MCF 10A (cell line): ENCODE results near the gene CYFIP1. TPM values are rescaled to one million over a fixed set of nuclear protein-coding genes. Genes with fewer than 3 reads are reported as not detected.

Experiments
- BruUV-seq: library from RNA; stranded (reverse); fragments of 400-500 nt; replicated peaks from 2 replicates; lab custom pipeline; 2021; lab: Mats Ljungman, UMichigan
- CTCF ChIA-PET: fragments of 300-600 bp; sonication (Branson Sonifier 250); formaldehyde crosslinking; extraction: SDS; loops from one replicate; lab custom pipeline; 2021; ENCODE audit warnings: antibody characterized with exemption, inconsistent platforms; lab: Yijun Ruan, JAX
- POLR2A ChIA-PET: fragments of 300-600, 350-650 bp; sonication (Branson Sonifier 250); formaldehyde crosslinking; extraction: SDS; loops from one replicate; lab custom pipeline; 2020; ENCODE audit warnings: antibody characterized with exemption, inconsistent platforms; lab: Yijun Ruan, JAX
- DNase-seq: peaks from one replicate; pipeline ENCODE4 v3.0.0-alpha.2; 2018; ENCODE audit not compliant: unreplicated experiment
- H3K27ac Mint-ChIP-seq: one replicate; pipeline ENCODE4 v1.8.0; 2022; ENCODE audit warnings: mild to moderate bottlenecking, low read depth, mixed read lengths; ENCODE audit not compliant: unreplicated experiment
- H3K27me3 Mint-ChIP-seq: one replicate; pipeline ENCODE4 v1.8.0; 2022; ENCODE audit warnings: mixed read lengths; ENCODE audit not compliant: insufficient read depth, unreplicated experiment
- H3K36me3 Mint-ChIP-seq: one replicate; pipeline ENCODE4 v1.8.0; 2022; ENCODE audit warnings: mild to moderate bottlenecking, moderate library complexity, mixed read lengths; ENCODE audit not compliant: insufficient read depth, unreplicated experiment
- H3K4me1 Mint-ChIP-seq: one replicate; pipeline ENCODE4 v1.8.0; 2022; ENCODE audit warnings: mixed read lengths; ENCODE audit not compliant: insufficient read depth, unreplicated experiment
- H3K4me3 Mint-ChIP-seq: one replicate; pipeline ENCODE4 v1.8.0; 2022; ENCODE audit warnings: mild to moderate bottlenecking, moderate library complexity, mixed read lengths; ENCODE audit not compliant: unreplicated experiment
- H3K9me3 Mint-ChIP-seq: one replicate; pipeline ENCODE4 v1.8.0; 2022; ENCODE audit warnings: mixed read lengths; ENCODE audit not compliant: unreplicated experiment
- intact Hi-C: fragments of 100-400 bp; cut with micrococcal nuclease; formaldehyde crosslinking; loops from 2 replicates; pipeline ENCODE4 v1.14.1; 2022
- total RNA-seq: library from RNA; stranded (reverse); gene quantifications from 2 replicates; pipeline ENCODE4 v1.2.3, GENCODE V29; 2022
- TF ChIP-seq, protein P1 (sequence below): fragments of 200-600 bp; IDR thresholded peaks from one replicate; pipeline ENCODE4 v1.8.0; 2022; ENCODE audit warnings: antibody characterized with exemption, mild to moderate bottlenecking; ENCODE audit not compliant: unreplicated experiment

The CYFIP1 gene
- total RNA-seq, 1 experiment from 2014 or later = 99.1 TPM

DNA sequence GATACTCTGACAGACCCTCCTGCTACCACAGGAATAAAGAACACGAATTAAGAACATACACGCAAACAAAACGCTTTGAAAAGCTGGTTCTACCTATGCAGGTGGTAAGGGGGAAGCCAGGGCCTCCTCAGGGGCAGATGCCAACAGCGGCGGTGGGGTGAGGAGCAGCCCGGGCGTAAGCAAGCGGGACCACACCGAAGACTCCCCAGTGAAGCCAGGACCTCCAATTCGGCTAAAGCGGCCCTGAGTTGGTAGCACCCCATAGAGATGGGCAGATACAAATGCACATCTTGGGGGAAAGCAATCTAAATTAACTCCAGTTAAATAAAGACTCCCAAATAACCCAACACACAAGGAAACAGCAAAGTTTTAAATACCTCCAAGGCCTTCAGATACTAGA, 109.3 kb downstream of the CYFIP1 start:
- POLR2A ChIA-PET = no interaction called here
- Mint-ChIP-seq H3K27ac (no peak overlapping the region), H3K4me3 (no peak overlapping the region), H3K4me1 (no peaks in the 10 kb centered on the region), H3K36me3 (peaks cover 85% of the 10 kb centered on the region), H3K27me3 (no peaks in the 10 kb centered on the region), H3K9me3 (no peaks in the 10 kb centered on the region)
- intact Hi-C loops = no loop called here
- no peak for DNase-seq
- TF ChIP-seq, protein P1, sequence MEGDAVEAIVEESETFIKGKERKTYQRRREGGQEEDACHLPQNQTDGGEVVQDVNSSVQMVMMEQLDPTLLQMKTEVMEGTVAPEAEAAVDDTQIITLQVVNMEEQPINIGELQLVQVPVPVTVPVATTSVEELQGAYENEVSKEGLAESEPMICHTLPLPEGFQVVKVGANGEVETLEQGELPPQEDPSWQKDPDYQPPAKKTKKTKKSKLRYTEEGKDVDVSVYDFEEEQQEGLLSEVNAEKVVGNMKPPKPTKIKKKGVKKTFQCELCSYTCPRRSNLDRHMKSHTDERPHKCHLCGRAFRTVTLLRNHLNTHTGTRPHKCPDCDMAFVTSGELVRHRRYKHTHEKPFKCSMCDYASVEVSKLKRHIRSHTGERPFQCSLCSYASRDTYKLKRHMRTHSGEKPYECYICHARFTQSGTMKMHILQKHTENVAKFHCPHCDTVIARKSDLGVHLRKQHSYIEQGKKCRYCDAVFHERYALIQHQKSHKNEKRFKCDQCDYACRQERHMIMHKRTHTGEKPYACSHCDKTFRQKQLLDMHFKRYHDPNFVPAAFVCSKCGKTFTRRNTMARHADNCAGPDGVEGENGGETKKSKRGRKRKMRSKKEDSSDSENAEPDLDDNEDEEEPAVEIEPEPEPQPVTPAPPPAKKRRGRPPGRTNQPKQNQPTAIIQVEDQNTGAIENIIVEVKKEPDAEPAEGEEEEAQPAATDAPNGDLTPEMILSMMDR = no peak
- CTCF ChIA-PET = no interaction called here
- no TSS peak for BruUV-seq

DNA sequence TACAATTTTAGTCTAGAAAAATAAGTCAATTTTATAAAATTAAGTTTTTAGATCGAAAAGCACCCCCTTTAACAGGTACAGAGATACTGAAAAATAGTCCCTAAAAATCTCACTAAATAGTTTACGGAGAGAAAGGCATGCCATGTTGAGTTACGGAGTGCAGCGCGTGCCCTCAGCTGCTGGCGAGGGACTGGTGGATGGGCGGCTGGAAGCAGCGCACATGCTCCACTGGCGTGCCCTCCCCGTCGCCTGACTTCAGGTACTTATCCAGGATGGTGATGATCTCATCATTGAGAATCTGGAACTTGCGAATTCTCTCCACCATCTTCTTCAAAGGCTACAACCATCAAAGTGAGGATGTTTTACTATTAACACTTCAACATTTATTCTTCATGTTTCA, 110.3 kb downstream of the CYFIP1 start:
- intact Hi-C loops = no loop called here
- ChIA-PET POLR2A (interaction anchor here (0.6 to 0.9 kb wide), 2 partner anchors 13 to 51 kb away, joined by 3 read pairs; no protein-coding TSS in a partner anchor), CTCF (no interaction called here)
- peaks cover 88% of the 10 kb centered on the region for H3K36me3 Mint-ChIP-seq
- no peak overlapping the region for H3K4me3 Mint-ChIP-seq
- no peaks in the 10 kb centered on the region for H3K27me3 Mint-ChIP-seq
- BruUV-seq = no TSS peak
- no peak overlapping the region for H3K27ac Mint-ChIP-seq
- DNase-seq = no peak
- TF ChIP-seq, protein P1 = no peak
- no peaks in the 10 kb centered on the region for H3K4me1 Mint-ChIP-seq
- H3K9me3 Mint-ChIP-seq = no peaks in the 10 kb centered on the region

DNA sequence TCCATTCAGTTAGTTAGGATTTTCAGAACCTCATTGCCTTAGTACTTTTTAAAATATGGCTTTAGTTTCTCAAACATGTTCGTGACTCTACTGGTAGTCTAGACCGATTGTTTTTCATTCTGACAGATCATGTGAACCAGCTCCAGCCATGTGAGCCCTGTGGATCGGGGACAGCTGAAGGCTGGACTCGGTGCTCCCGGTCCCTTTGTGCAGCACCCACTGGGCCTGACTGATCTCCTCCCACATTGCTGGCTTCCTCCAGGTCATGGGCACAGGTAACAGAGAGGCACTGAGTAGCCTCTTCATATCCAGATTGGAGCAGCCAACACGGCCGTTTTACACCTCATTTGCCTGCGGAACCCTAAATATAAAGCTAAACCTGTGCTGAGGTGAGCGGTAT, 111.2 kb downstream of the CYFIP1 start:
- POLR2A ChIA-PET = interaction anchor here (0.9 kb wide), 1 partner anchor 12 kb away, joined by 3 read pairs; no protein-coding TSS in a partner anchor
- Mint-ChIP-seq H3K27me3 (no peaks in the 10 kb centered on the region), H3K9me3 (no peaks in the 10 kb centered on the region), H3K4me1 (no peaks in the 10 kb centered on the region), H3K27ac (no peak overlapping the region), H3K36me3 (peaks cover 87% of the 10 kb centered on the region), H3K4me3 (no peak overlapping the region)
- DNase-seq = no peak
- intact Hi-C loops = no loop called here
- TF ChIP-seq, protein P1 = no peak
- no TSS peak for BruUV-seq
- CTCF ChIA-PET = no interaction called here

DNA sequence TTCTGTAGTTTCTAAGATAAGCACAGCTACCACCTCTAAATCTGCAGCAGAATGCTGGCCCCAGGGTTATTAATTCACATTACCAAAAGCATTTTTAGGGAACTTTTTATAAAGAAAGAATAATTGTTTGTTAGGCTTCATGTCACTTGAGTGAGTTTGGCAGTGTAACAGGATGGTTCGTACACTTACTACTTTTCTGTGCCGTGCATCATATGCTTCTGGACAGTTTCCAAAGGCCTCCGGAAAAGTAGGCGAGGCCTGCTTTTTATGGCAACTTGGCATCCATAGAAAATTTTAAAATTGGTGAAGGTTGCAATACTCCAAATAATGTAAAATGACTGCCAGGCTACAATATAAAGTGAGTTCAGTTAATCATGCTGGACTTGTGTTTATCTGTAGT, 111.7 kb downstream of the CYFIP1 start:
- TF ChIP-seq, protein P1 = no peak
- BruUV-seq = no TSS peak
- ChIA-PET CTCF (no interaction called here), POLR2A (no interaction called here)
- no peaks in the 10 kb centered on the region for H3K9me3 Mint-ChIP-seq
- intact Hi-C loops = no loop called here
- no peak overlapping the region for H3K4me3 Mint-ChIP-seq
- H3K27ac Mint-ChIP-seq = no peak overlapping the region
- H3K4me1 Mint-ChIP-seq = no peaks in the 10 kb centered on the region
- no peak for DNase-seq
- H3K36me3 Mint-ChIP-seq = peaks cover 87% of the 10 kb centered on the region
- no peaks in the 10 kb centered on the region for H3K27me3 Mint-ChIP-seq
